MCF 10A (cell line): Measurements from ENCODE around the gene PIPOX. TPM values are rescaled to one million over a fixed set of nuclear protein-coding genes. Genes with fewer than 3 reads are reported as not detected.

ENCODE experiments used
- BruUV-seq: library from RNA; stranded (reverse); fragments of 400-500 nt; replicated peaks from 2 replicates; lab custom pipeline; 2021; lab: Mats Ljungman, UMichigan
- CTCF ChIA-PET: fragments of 300-600 bp; sonication (Branson Sonifier 250); formaldehyde crosslinking; extraction: SDS; loops from one replicate; lab custom pipeline; 2021; ENCODE audit warnings: antibody characterized with exemption, inconsistent platforms; lab: Yijun Ruan, JAX
- POLR2A ChIA-PET: fragments of 300-600, 350-650 bp; sonication (Branson Sonifier 250); formaldehyde crosslinking; extraction: SDS; loops from one replicate; lab custom pipeline; 2020; ENCODE audit warnings: antibody characterized with exemption, inconsistent platforms; lab: Yijun Ruan, JAX
- DNase-seq: peaks from one replicate; pipeline ENCODE4 v3.0.0-alpha.2; 2018; ENCODE audit not compliant: unreplicated experiment
- H3K27ac Mint-ChIP-seq: one replicate; pipeline ENCODE4 v1.8.0; 2022; ENCODE audit warnings: mild to moderate bottlenecking, low read depth, mixed read lengths; ENCODE audit not compliant: unreplicated experiment
- H3K27me3 Mint-ChIP-seq: one replicate; pipeline ENCODE4 v1.8.0; 2022; ENCODE audit warnings: mixed read lengths; ENCODE audit not compliant: insufficient read depth, unreplicated experiment
- H3K36me3 Mint-ChIP-seq: one replicate; pipeline ENCODE4 v1.8.0; 2022; ENCODE audit warnings: mild to moderate bottlenecking, moderate library complexity, mixed read lengths; ENCODE audit not compliant: insufficient read depth, unreplicated experiment
- H3K4me1 Mint-ChIP-seq: one replicate; pipeline ENCODE4 v1.8.0; 2022; ENCODE audit warnings: mixed read lengths; ENCODE audit not compliant: insufficient read depth, unreplicated experiment
- H3K4me3 Mint-ChIP-seq: one replicate; pipeline ENCODE4 v1.8.0; 2022; ENCODE audit warnings: mild to moderate bottlenecking, moderate library complexity, mixed read lengths; ENCODE audit not compliant: unreplicated experiment
- H3K9me3 Mint-ChIP-seq: one replicate; pipeline ENCODE4 v1.8.0; 2022; ENCODE audit warnings: mixed read lengths; ENCODE audit not compliant: unreplicated experiment
- CTCF ChIP-seq: fragments of 200-600 bp; IDR thresholded peaks from one replicate; pipeline ENCODE4 v1.8.0; 2022; ENCODE audit warnings: antibody characterized with exemption, mild to moderate bottlenecking; ENCODE audit not compliant: unreplicated experiment
- intact Hi-C: fragments of 100-400 bp; cut with micrococcal nuclease; formaldehyde crosslinking; loops from 2 replicates; pipeline ENCODE4 v1.14.1; 2022
- total RNA-seq: library from RNA; stranded (reverse); gene quantifications from 2 replicates; pipeline ENCODE4 v1.2.3, GENCODE V29; 2022

Gene PIPOX
- total RNA-seq, 1 experiment from 2014 or later = not detected

DNA sequence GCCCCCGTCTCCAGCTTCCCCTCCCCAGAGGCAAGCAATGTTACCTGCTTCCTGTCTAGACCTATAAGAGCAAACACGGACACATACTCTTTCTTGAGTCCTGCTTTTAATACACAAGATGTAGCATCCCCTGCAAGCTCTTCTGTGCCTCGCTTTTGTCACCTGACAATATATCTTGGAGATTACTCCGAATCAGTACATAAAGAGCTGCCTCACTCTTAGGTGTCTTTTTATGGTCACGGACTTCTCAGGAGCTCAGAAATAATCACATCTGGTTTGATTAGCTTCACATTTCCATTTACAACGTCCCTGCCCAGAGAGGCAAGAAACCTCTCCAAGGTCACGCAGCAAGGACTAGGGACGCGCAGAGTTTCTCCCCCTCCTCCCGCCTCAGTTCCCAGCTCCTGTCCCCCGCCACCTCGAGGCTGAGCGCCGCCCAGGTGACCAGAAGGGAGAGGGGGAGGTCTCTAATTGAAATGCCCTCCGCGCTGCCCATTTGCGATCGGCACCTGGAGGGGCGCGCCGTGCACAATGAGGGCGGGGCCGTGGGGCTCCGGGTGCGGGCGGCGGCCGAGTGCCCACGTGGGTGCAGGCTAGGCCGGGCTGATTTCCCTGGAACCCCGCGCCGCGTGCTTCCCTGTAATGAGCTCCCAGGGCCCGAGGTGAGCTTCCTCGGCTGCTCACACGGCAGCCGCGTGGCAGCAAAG is 23.3 kb upstream of the PIPOX start:
- CTCF ChIA-PET = interaction anchor here (0.8 to 1.1 kb wide), 5 partner anchors 24 to 97 kb away, joined by 3 to 6 read pairs (median 3); no protein-coding TSS in a partner anchor
- POLR2A ChIA-PET = interaction anchor here (0.6 kb wide), 1 partner anchor 34 kb away, joined by 3 read pairs; no protein-coding TSS in a partner anchor
- no peak overlapping the region for H3K27ac Mint-ChIP-seq

GRCh38 chr17:29020576-29020975 is 22.4 kb upstream of the PIPOX start:
- ChIA-PET POLR2A (no interaction called here), CTCF (interaction anchor here (0.5 to 1.1 kb wide), 3 partner anchors 10 to 567 kb away, joined by 3 to 4 read pairs (median 3); no protein-coding TSS in a partner anchor)
- no peak for TF ChIP-seq CTCF
- BruUV-seq = no TSS peak
- Mint-ChIP-seq H3K36me3 (no peaks in the 10 kb centered on the region), H3K4me3 (no peak overlapping the region), H3K27ac (no peak overlapping the region), H3K27me3 (peaks cover 90% of the 10 kb centered on the region), H3K9me3 (no peaks in the 10 kb centered on the region), H3K4me1 (no peaks in the 10 kb centered on the region)
- intact Hi-C loops = no loop called here
- DNase-seq = no peak

More for the DNA sequence above, 23.3 kb upstream of the PIPOX start:
- Mint-ChIP-seq H3K36me3 (no peaks in the 10 kb centered on the region), H3K27me3 (peaks cover 90% of the 10 kb centered on the region), H3K4me3 (no peak overlapping the region), H3K9me3 (no peaks in the 10 kb centered on the region), H3K4me1 (no peaks in the 10 kb centered on the region)
- no peak for TF ChIP-seq CTCF
- no TSS peak for BruUV-seq
- DNase-seq = no peak
- intact Hi-C loops = no loop called here

DNA sequence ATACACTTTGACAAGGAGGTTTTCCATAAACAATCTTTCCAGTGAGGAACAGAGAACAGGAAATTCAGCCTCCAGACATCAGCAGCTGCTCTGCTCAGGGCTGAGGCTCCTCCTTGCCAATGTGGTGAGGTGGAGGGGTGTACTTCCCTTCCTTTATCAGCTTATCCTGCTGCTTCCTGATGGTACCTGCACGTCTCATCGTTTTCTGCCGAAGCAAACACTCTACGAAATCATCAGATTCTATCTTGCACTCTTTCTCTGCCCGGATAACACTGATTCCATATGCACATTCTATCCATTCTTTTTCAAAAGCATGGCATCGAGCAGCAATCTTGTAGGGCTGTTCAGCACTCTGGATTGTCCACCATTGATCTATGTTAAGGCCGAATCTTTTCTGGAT is 21.7 kb upstream of the PIPOX start:
- CTCF ChIA-PET = no interaction called here
- DNase-seq = no peak
- Mint-ChIP-seq H3K36me3 (no peaks in the 10 kb centered on the region), H3K9me3 (no peaks in the 10 kb centered on the region), H3K27ac (no peak overlapping the region), H3K4me1 (no peaks in the 10 kb centered on the region), H3K27me3 (peaks cover 90% of the 10 kb centered on the region), H3K4me3 (no peak overlapping the region)
- POLR2A ChIA-PET = no interaction called here
- TF ChIP-seq CTCF = no peak
- no TSS peak for BruUV-seq
- intact Hi-C loops = no loop called here

- BruUV-seq = no TSS peak
- Mint-ChIP-seq H3K36me3 (no peaks in the 10 kb centered on the region), H3K27me3 (peaks cover 90% of the 10 kb centered on the region), H3K9me3 (no peaks in the 10 kb centered on the region), H3K4me1 (no peaks in the 10 kb centered on the region), H3K27ac (no peak overlapping the region), H3K4me3 (no peak overlapping the region)
- ChIA-PET POLR2A (no interaction called here), CTCF (no interaction called here)
- TF ChIP-seq CTCF = no peak
- intact Hi-C loops = no loop called here
- no peak for DNase-seq
Measured at GRCh38 chr17:29022074-29022473, 20.9 kb upstream of the PIPOX start.
